Upper lobe of left lung (tissue), 4 donors: Measurements from ENCODE around the gene ECHDC3.

Experiments
- CTCF ChIP-seq, 6 experiments: fragments of 450-650 bp in 4 of 6; fragments of 200-600 bp in 2 of 6; sonication (generic) in 2 of 6; IDR thresholded peaks; one replicate each; pipeline ENCODE4 v1.5.1; 2016 to 2019; ENCODE audit warnings: antibody characterized with exemption in 6 of 6
- EP300 ChIP-seq, 4 donors: sonication (generic); formaldehyde crosslinking; IDR thresholded peaks; one replicate each; pipeline ENCODE4 v1.5.1; 2017; ENCODE audit warnings: antibody characterized with exemption in 4 of 4, control low read depth in 2 of 4
- POLR2A ChIP-seq, 4 donors: fragments of 450-650 bp; IDR thresholded peaks; one replicate each; pipeline ENCODE4 v1.5.1; 2016 to 2017; ENCODE audit warnings: antibody characterized with exemption in 4 of 4, mild to moderate bottlenecking in 2 of 4
- POLR2AphosphoS5 ChIP-seq, 2 donors: sonication (generic); formaldehyde crosslinking; IDR thresholded peaks; one replicate each; pipeline ENCODE4 v1.5.1; 2017; ENCODE audit warnings: antibody characterized with exemption in 2 of 2

DNA sequence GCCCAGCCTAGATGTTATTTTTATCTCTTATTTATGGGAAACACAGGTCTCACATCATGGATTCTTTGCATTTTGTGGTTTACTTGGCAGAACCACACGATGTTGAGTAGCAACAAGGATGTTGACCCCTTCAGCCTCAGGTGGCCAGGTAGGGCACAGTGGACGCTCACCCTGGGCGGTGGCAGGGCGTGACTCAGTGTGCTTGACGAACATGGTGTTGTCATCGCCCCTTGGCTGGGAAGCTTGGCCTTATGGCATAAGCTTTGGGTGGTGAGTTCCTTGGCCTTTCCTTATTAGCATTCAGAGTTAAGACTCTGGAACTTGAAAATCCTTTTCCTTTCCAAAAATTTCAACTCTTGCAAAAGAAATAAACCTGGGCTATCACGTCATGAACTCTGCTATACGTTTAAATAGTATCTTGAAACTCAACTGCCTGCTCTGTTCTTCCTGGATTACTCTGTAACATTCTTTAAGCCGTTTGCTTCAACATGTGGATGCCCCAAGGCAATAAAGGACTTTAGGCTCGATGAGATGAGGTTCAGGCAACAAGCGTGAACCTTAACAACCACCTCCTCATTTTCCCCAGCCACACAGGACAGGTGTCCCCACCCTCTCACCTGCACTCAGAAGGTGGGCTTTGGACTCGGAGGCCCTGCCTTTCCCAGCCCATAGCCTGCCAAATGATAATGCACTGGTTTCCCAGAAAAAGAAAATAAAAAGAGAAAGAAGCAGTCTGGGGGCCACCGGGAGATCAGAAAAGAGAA is 22.5 kb upstream of the ECHDC3 start:
- no peak for TF ChIP-seq POLR2A (IDR thresholded peaks at IDR 0.05)
- no peak for TF ChIP-seq CTCF (IDR thresholded peaks at IDR 0.05)
- TF ChIP-seq EP300 (IDR thresholded peaks at IDR 0.05): no peak
- no peak for TF ChIP-seq POLR2AphosphoS5 (IDR thresholded peaks at IDR 0.05)
